Activated T-helper 1 cell treated with anti-CD3 and anti-CD28 coated beads, Interleukin-12 subunit alpha, Interleukin-12 subunit beta, Interleukin-2, Interleukin-4 antibody, amounts not matched to agents 30 ng/mL and 10 ng/mL and 1 ng/mL, durations not matched to agents 14 hours and 24 hours and 36 hours (primary cell): ENCODE measurements around the gene FBLN5. TPM values are rescaled to one million over a fixed set of nuclear protein-coding genes. Genes with fewer than 3 reads are reported as not detected.

Experiments
- DNase-seq: peaks from one replicate; pipeline ENCODE4 v3.0.0; 2021; ENCODE audit warnings: low spot score
- H3K27ac Mint-ChIP-seq: one replicate; pipeline ENCODE4 v1.8.0; 2021; ENCODE audit warnings: mild to moderate bottlenecking, mixed read lengths
- H3K27me3 Mint-ChIP-seq: one replicate; pipeline ENCODE4 v1.8.0; 2022; ENCODE audit warnings: mild to moderate bottlenecking, moderate library complexity, mixed read lengths; ENCODE audit not compliant: insufficient read depth
- H3K36me3 Mint-ChIP-seq: one replicate; pipeline ENCODE4 v1.8.0; 2021; ENCODE audit warnings: low read depth, mixed read lengths
- H3K4me1 Mint-ChIP-seq: one replicate; pipeline ENCODE4 v1.8.0; 2021; ENCODE audit warnings: low read depth, mixed read lengths
- H3K4me3 Mint-ChIP-seq: one replicate; pipeline ENCODE4 v1.8.0; 2021; ENCODE audit warnings: mild to moderate bottlenecking, moderate library complexity, mixed read lengths
- H3K9me3 Mint-ChIP-seq: one replicate; pipeline ENCODE4 v1.8.0; 2021; ENCODE audit warnings: mixed read lengths
- intact Hi-C: fragments of 100-400 bp; cut with micrococcal nuclease; formaldehyde crosslinking; loops from one replicate; pipeline ENCODE4 v1.15.1; 2024
- total RNA-seq: library from RNA; stranded (reverse); gene quantifications from 2 replicates; pipeline ENCODE4 v1.2.3, GENCODE V29; 2022

The FBLN5 gene
- total RNA-seq, 1 donor from 2014 or later: 1.2 TPM

GRCh38 chr14:91940209-91940608 is 7.3 kb downstream of the FBLN5 start:
- no peak overlapping the region for H3K27ac Mint-ChIP-seq
- intact Hi-C loops: loop anchor here (10.0 kb wide), 1 partner anchor 55 kb away; no protein-coding TSS in a partner anchor
- peaks cover 14% of the 10 kb centered on the region for H3K27me3 Mint-ChIP-seq
- H3K4me3 Mint-ChIP-seq: no peak overlapping the region
- H3K4me1 Mint-ChIP-seq: peaks cover 5% of the 10 kb centered on the region
- DNase-seq: no peak
- H3K9me3 Mint-ChIP-seq: no peaks in the 10 kb centered on the region
- no peaks in the 10 kb centered on the region for H3K36me3 Mint-ChIP-seq

- no peak overlapping the region for H3K27ac Mint-ChIP-seq
Observed at GRCh38 chr14:91935586-91935985, 11.9 kb downstream of the FBLN5 start.

GRCh38 chr14:91934554-91935285 is 12.8 kb downstream of the FBLN5 start:
- DNase-seq: no peak
- no peaks in the 10 kb centered on the region for H3K4me1 Mint-ChIP-seq
- no peak overlapping the region for H3K4me3 Mint-ChIP-seq
- H3K36me3 Mint-ChIP-seq: no peaks in the 10 kb centered on the region
- peaks cover 1% of the 10 kb centered on the region for H3K27me3 Mint-ChIP-seq
- H3K9me3 Mint-ChIP-seq: no peaks in the 10 kb centered on the region
- intact Hi-C loops: no loop called here
- H3K27ac Mint-ChIP-seq: no peak overlapping the region

More at GRCh38 chr14:91935586-91935985, 11.9 kb downstream of the FBLN5 start:
- Mint-ChIP-seq H3K4me1 (no peaks in the 10 kb centered on the region), H3K27me3 (peaks cover 2% of the 10 kb centered on the region), H3K4me3 (no peak overlapping the region), H3K9me3 (no peaks in the 10 kb centered on the region), H3K36me3 (no peaks in the 10 kb centered on the region)
- DNase-seq: no peak
- intact Hi-C loops: no loop called here

DNA sequence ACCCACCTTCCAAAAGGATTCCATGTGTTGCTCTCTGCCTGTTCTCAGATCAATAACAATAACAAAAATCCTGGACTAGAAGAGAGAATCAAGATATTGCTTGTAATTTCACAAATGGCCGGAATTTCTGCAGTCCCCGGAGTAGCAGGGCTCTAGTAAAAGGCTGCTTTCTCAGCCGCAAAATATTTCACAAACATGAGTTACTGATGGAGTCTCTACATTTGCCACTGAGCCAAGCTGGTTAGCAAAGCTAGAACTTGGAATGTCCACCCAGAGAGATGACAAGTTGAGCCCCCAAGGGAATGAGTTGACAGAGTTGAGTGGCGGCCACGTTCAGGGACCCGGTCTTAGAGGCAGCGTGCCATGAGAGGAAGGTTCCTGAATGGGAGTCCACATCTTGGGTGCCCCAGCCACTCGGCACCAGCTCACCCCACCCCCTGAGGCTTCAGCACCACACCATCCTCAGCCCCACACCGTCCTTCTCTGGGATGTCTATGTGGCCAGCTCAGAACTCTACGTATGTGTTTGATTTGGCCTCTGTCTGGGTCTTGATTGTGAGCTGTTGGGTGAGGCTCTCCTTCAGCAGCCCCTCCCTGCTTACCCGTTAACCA is 15.9 kb downstream of the FBLN5 start:
- Mint-ChIP-seq H3K27me3 (no peaks in the 10 kb centered on the region), H3K4me3 (no peak overlapping the region), H3K4me1 (no peaks in the 10 kb centered on the region), H3K36me3 (no peaks in the 10 kb centered on the region), H3K9me3 (no peaks in the 10 kb centered on the region), H3K27ac (no peak overlapping the region)
- intact Hi-C loops: no loop called here
- DNase-seq: no peak

- no peaks in the 10 kb centered on the region for H3K4me1 Mint-ChIP-seq
- H3K4me3 Mint-ChIP-seq: no peak overlapping the region
- no peaks in the 10 kb centered on the region for H3K36me3 Mint-ChIP-seq
- no peaks in the 10 kb centered on the region for H3K9me3 Mint-ChIP-seq
- H3K27ac Mint-ChIP-seq: no peak overlapping the region
- intact Hi-C loops: no loop called here
- DNase-seq: no peak
- H3K27me3 Mint-ChIP-seq: no peaks in the 10 kb centered on the region
Observed at GRCh38 chr14:91929700-91930099, 17.8 kb downstream of the FBLN5 start.

GRCh38 chr14:91927800-91928199 is 19.7 kb downstream of the FBLN5 start:
- Mint-ChIP-seq H3K9me3 (no peaks in the 10 kb centered on the region), H3K4me3 (no peak overlapping the region), H3K27ac (no peak overlapping the region), H3K36me3 (no peaks in the 10 kb centered on the region), H3K4me1 (no peaks in the 10 kb centered on the region), H3K27me3 (no peaks in the 10 kb centered on the region)
- no peak for DNase-seq
- intact Hi-C loops: no loop called here

- DNase-seq: no peak
- Mint-ChIP-seq H3K9me3 (no peaks in the 10 kb centered on the region), H3K4me1 (no peaks in the 10 kb centered on the region), H3K27me3 (no peaks in the 10 kb centered on the region), H3K27ac (no peak overlapping the region), H3K36me3 (no peaks in the 10 kb centered on the region), H3K4me3 (no peak overlapping the region)
- intact Hi-C loops: no loop called here
Observed at GRCh38 chr14:91927191-91927590, 20.3 kb downstream of the FBLN5 start.

GRCh38 chr14:91926131-91926890 is 21.2 kb downstream of the FBLN5 start:
- Mint-ChIP-seq H3K27me3 (no peaks in the 10 kb centered on the region), H3K27ac (no peak overlapping the region), H3K4me1 (no peaks in the 10 kb centered on the region), H3K9me3 (no peaks in the 10 kb centered on the region), H3K4me3 (no peak overlapping the region), H3K36me3 (no peaks in the 10 kb centered on the region)
- intact Hi-C loops: no loop called here
- DNase-seq: no peak

GRCh38 chr14:91925727-91926121 is 21.8 kb downstream of the FBLN5 start:
- Mint-ChIP-seq H3K4me3 (no peak overlapping the region), H3K27ac (no peak overlapping the region), H3K9me3 (no peaks in the 10 kb centered on the region), H3K4me1 (no peaks in the 10 kb centered on the region), H3K36me3 (no peaks in the 10 kb centered on the region), H3K27me3 (no peaks in the 10 kb centered on the region)
- no peak for DNase-seq
- intact Hi-C loops: no loop called here

GRCh38 chr14:91925001-91925726 is 22.3 kb downstream of the FBLN5 start:
- Mint-ChIP-seq H3K9me3 (no peaks in the 10 kb centered on the region), H3K27ac (no peak overlapping the region), H3K27me3 (no peaks in the 10 kb centered on the region), H3K36me3 (no peaks in the 10 kb centered on the region), H3K4me3 (no peak overlapping the region), H3K4me1 (no peaks in the 10 kb centered on the region)
- intact Hi-C loops: no loop called here
- DNase-seq: no peak

DNA sequence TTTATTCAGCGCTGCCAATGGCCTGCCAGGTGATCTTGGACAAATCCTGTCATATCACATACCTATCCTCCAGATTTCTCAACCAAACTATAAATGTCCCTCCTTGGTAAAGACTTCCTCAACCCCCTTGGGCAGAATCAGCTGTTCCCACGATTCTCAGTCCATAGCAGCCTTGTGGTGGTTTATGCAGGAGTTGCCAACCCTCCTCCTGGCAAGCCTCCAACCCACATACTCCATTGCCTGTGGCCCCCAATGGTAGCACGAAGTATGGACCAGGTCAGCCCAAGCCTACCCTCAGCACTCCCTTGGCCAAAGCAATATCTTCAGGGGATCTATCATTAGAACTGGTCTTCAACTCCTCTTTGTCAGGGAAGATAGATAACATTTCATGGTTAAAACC is 27.0 kb downstream of the FBLN5 start:
- no peak for DNase-seq
- no peaks in the 10 kb centered on the region for H3K9me3 Mint-ChIP-seq
- H3K36me3 Mint-ChIP-seq: no peaks in the 10 kb centered on the region
- intact Hi-C loops: no loop called here
- H3K4me1 Mint-ChIP-seq: no peaks in the 10 kb centered on the region
- H3K4me3 Mint-ChIP-seq: no peak overlapping the region
- peaks cover 1% of the 10 kb centered on the region for H3K27me3 Mint-ChIP-seq
- no peak overlapping the region for H3K27ac Mint-ChIP-seq

GRCh38 chr14:91919814-91920213 is 27.7 kb downstream of the FBLN5 start:
- no peaks in the 10 kb centered on the region for H3K9me3 Mint-ChIP-seq
- peaks cover 1% of the 10 kb centered on the region for H3K27me3 Mint-ChIP-seq
- no peaks in the 10 kb centered on the region for H3K36me3 Mint-ChIP-seq
- no peak overlapping the region for H3K4me3 Mint-ChIP-seq
- DNase-seq: no peak
- H3K4me1 Mint-ChIP-seq: no peaks in the 10 kb centered on the region
- intact Hi-C loops: no loop called here
- H3K27ac Mint-ChIP-seq: no peak overlapping the region
